Stimulated activated CD8-positive, alpha-beta memory T cell treated with anti-CD3 and anti-CD28 coated beads, Interleukin-4, amount 100 ng/mL, for 4 hours (primary cell): ENCODE measurements around the gene SPPL2C.
"Not testable (repeated sequence)": the region's sequence is repeated elsewhere in the genome, so short reads cannot be mapped to it uniquely, and the experiment has no call there.

Experiments
- DNase-seq, 2 donors: peaks; one replicate each; pipeline ENCODE4 v3.0.0-alpha.2; 2020; ENCODE audit warnings: low read depth in 2 of 2, low spot score in 1 of 2

The SPPL2C gene

GRCh38 chr17:45848868-45849535 lies 4.3 kb downstream of the SPPL2C start:
- DNase-seq = no peak

GRCh38 chr17:45849536-45849990 lies 4.9 kb downstream of the SPPL2C start:
- DNase-seq = no peak

GRCh38 chr17:45850011-45850410 lies 5.3 kb downstream of the SPPL2C start:
- DNase-seq = no peak

- DNase-seq = no peak
Measured at GRCh38 chr17:45850468-45850867, 5.8 kb downstream of the SPPL2C start.

- DNase-seq = no peak
Measured at GRCh38 chr17:45851022-45851421, 6.3 kb downstream of the SPPL2C start.

GRCh38 chr17:45851464-45851863 lies 6.8 kb downstream of the SPPL2C start:
- no peak for DNase-seq

GRCh38 chr17:45851873-45852272 lies 7.2 kb downstream of the SPPL2C start:
- DNase-seq = no peak

- DNase-seq = peak; percentile 13 to 33
Measured at GRCh38 chr17:45852535-45853297, 8.0 kb downstream of the SPPL2C start.

GRCh38 chr17:45854209-45854608 lies 9.5 kb downstream of the SPPL2C start:
- no peak for DNase-seq

GRCh38 chr17:45855691-45856336 lies 11.1 kb downstream of the SPPL2C start:
- no peak for DNase-seq

- DNase-seq = no peak
Measured at GRCh38 chr17:45857977-45858708, 13.5 kb downstream of the SPPL2C start.

GRCh38 chr17:45861165-45861564 lies 16.5 kb downstream of the SPPL2C start:
- no peak for DNase-seq

GRCh38 chr17:45862127-45862526 lies 17.4 kb downstream of the SPPL2C start:
- not testable (repeated sequence) for DNase-seq

- no peak for DNase-seq
Measured at GRCh38 chr17:45863857-45864654, 19.4 kb downstream of the SPPL2C start.

GRCh38 chr17:45867171-45867570 lies 22.5 kb downstream of the SPPL2C start:
- DNase-seq = no peak

- no peak for DNase-seq
Measured at GRCh38 chr17:45867702-45868101, 23.0 kb downstream of the SPPL2C start.

GRCh38 chr17:45868276-45868675 lies 23.6 kb downstream of the SPPL2C start:
- no peak for DNase-seq

- no peak for DNase-seq
Measured at GRCh38 chr17:45869676-45870341, 25.1 kb downstream of the SPPL2C start.

GRCh38 chr17:45870342-45870974 lies 25.8 kb downstream of the SPPL2C start:
- DNase-seq = no peak

GRCh38 chr17:45871718-45872117 lies 27.0 kb downstream of the SPPL2C start:
- DNase-seq = no peak
